Lung (tissue), 12 donors: ENCODE data around the gene USP24. TPM values are rescaled to one million over a fixed set of nuclear protein-coding genes. Genes with fewer than 3 reads are reported as not detected.

Source experiments
- ATAC-seq: fragments of 200-7000 bp; cut with Tn5 transposase; one replicate; pipeline ENCODE4 v1.9.1; 2020; ENCODE audit warnings: moderate number of reproducible peaks; ENCODE audit not compliant: insufficient read depth, low FRiP score
- DNase-seq, 3 donors: peaks; one replicate each; pipeline ENCODE4 v3.0.0-alpha.2; 2013 to 2017
- H3K27ac ChIP-seq, 2 donors: one replicate each; pipeline ENCODE4 v1.5.1; 2013; ENCODE audit warnings: mild to moderate bottlenecking in 2 of 2, moderate library complexity in 2 of 2, control low read depth in 1 of 2, inconsistent platforms in 1 of 2, low read depth in 1 of 2, low read length in 1 of 2
- H3K27me3 ChIP-seq, 3 donors: one replicate each; pipeline ENCODE4 v1.5.1; 2013; ENCODE audit warnings: low read length in 2 of 3; ENCODE audit not compliant: control insufficient read depth in 3 of 3, insufficient read depth in 3 of 3
- H3K36me3 ChIP-seq, 4 donors: one replicate each; pipeline ENCODE4 v1.5.1; 2013; ENCODE audit warnings: low read length in 4 of 4, mild to moderate bottlenecking in 1 of 4, moderate library complexity in 1 of 4; ENCODE audit not compliant: control insufficient read depth in 4 of 4, insufficient read depth in 4 of 4
- H3K4me1 ChIP-seq, 5 donors: one replicate each; pipeline ENCODE4 v1.5.1; 2013; ENCODE audit warnings: low read length in 5 of 5, mild to moderate bottlenecking in 2 of 5, moderate library complexity in 1 of 5; ENCODE audit not compliant: control insufficient read depth in 5 of 5, insufficient read depth in 5 of 5
- H3K4me3 ChIP-seq: one replicate; pipeline ENCODE4 v1.5.1; 2013; ENCODE audit warnings: mild to moderate bottlenecking, control low read depth, moderate library complexity
- H3K9ac ChIP-seq, 2 donors: one replicate each; pipeline ENCODE4 v1.5.1; 2013; ENCODE audit warnings: low read length in 2 of 2, control low read depth in 1 of 2; ENCODE audit not compliant: insufficient read depth in 1 of 2
- H3K9me3 ChIP-seq, 4 donors: one replicate each; pipeline ENCODE4 v1.5.1; 2013; ENCODE audit warnings: low read length in 3 of 4, mild to moderate bottlenecking in 1 of 4, moderate library complexity in 1 of 4; ENCODE audit not compliant: control insufficient read depth in 4 of 4, insufficient read depth in 3 of 4
- WGBS, 2 donors: extraction: QIAGEN DNeasy Blood & Tissue Kit; methylation state at CpG; one replicate each; pipeline ENCODE4 v1.1.7; 2013; 5-methylcytosine and 5-hydroxymethylcytosine counted together
- polyA plus RNA-seq, 2 donors: library from polyadenylated mRNA; stranded (reverse); fragments of 200-250 nt; gene quantifications; one replicate each; pipeline ENCODE4 v1.2.1, GENCODE V29; 2013
- total RNA-seq, 2 donors: library from RNA; depleted of rRNA in 1 of 2; stranded (reverse); fragments of >200 nt in 1 of 2; gene quantifications; one replicate each; pipeline ENCODE4 v1.2.1, GENCODE V29; 2014 to 2021
- TF ChIP-seq, protein P1 (sequence below): IDR thresholded peaks from 2 replicates; pipeline ENCODE4 v1.5.1; 2012; ENCODE audit warnings: mild to moderate bottlenecking; ENCODE audit errors: control extremely low read depth, extremely low read depth
- donor health status: control.
- donor health status: control.
- donor health status: Bipolar disorder and iron deficiency.
- donor health status: healthy.
- donor health status: DM: yes; HTN: yes; CAD: no.

The USP24 gene
- total and polyA plus RNA-seq, 4 donors, result 7.8 to 77.8 (median 23.6) TPM

DNA sequence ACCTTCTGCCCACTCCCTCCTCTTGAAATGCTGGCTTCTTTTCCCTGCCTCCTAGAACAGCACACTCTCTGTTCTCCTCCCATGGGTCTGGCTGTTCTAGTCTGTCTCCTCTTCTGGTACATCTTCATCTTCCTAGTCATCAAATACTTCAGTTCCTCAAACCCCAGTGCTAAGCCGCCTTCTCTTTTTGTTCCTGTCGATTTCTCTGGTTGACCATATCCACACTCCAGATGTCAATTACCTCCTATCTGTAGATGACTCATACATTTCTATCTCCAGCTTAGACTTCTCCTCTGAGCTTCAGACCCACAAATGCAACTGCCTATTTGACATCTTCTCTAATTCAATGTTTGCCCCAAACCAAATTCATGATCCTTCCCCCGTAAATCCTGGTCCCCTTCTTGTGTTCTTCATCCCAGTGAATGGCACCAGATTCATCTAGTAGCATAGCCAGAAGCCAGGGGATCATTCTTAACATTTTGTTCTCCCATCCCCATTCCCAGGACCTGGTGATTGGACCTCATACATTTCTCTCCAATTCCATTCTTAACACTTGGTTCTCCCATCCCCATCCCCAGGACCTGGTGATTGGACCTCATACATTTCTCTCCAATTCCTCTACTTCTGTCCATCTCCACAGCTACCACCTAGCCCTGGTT lies 35.9 kb downstream of the USP24 start:
- no peak for ATAC-seq
- TF ChIP-seq, protein P1, sequence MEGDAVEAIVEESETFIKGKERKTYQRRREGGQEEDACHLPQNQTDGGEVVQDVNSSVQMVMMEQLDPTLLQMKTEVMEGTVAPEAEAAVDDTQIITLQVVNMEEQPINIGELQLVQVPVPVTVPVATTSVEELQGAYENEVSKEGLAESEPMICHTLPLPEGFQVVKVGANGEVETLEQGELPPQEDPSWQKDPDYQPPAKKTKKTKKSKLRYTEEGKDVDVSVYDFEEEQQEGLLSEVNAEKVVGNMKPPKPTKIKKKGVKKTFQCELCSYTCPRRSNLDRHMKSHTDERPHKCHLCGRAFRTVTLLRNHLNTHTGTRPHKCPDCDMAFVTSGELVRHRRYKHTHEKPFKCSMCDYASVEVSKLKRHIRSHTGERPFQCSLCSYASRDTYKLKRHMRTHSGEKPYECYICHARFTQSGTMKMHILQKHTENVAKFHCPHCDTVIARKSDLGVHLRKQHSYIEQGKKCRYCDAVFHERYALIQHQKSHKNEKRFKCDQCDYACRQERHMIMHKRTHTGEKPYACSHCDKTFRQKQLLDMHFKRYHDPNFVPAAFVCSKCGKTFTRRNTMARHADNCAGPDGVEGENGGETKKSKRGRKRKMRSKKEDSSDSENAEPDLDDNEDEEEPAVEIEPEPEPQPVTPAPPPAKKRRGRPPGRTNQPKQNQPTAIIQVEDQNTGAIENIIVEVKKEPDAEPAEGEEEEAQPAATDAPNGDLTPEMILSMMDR, result no peak
- WGBS, 2 donors, result 54 to 83% methylated on average over 3 of the region's 3 CpGs

DNA sequence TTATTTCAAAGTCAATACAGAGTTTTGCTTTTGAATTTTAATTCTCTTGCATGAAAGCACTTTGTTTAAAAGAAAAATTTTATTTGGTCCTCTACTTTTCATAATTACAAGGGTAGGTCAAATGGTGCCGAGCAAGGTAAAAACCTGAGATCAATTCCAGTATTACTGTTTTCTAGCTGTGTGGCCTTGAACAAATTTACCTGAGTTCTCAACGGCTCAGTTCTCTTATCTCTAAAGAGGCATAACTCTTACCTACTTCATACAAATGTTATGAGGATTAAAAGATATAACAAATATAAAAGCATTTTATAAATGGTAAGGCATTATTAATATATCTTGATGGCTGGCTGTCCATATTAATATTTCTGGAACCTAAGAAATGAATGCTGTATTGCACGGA lies 42.5 kb downstream of the USP24 start:
- ATAC-seq (no peak), DNase-seq (no peak)
- H3K4me1 ChIP-seq, result peaks cover 0 to 3% (median 0%) of the 10 kb centered on the region in 5 donors
- no peak overlapping the region for H3K27ac ChIP-seq
- no peak overlapping the region for H3K4me3 ChIP-seq
- no peaks in the 10 kb centered on the region for H3K9me3 ChIP-seq
- peaks cover 2 to 10% (median 8%) of the 10 kb centered on the region in 4 donors for H3K36me3 ChIP-seq
- TF ChIP-seq, protein P1, result no peak
- 85 to 97% methylated on average over 3 of the region's 3 CpGs for WGBS, 2 donors
- no peaks in the 10 kb centered on the region for H3K27me3 ChIP-seq
- no peak overlapping the region for H3K9ac ChIP-seq

More for the DNA sequence above, 35.9 kb downstream of the USP24 start:
- no peak for DNase-seq
- H3K4me3 ChIP-seq, result no peak overlapping the region
- peaks cover 0 to under 1% (median 0%) of the 10 kb centered on the region in 4 donors for H3K9me3 ChIP-seq
- H3K27ac ChIP-seq, result no peak overlapping the region
- no peak overlapping the region for H3K9ac ChIP-seq
- peaks cover 0 to 4% (median 3%) of the 10 kb centered on the region in 4 donors for H3K36me3 ChIP-seq
- H3K4me1 ChIP-seq, result peaks cover 0 to 26% (median 0%) of the 10 kb centered on the region in 5 donors
- H3K27me3 ChIP-seq, result no peaks in the 10 kb centered on the region

DNA sequence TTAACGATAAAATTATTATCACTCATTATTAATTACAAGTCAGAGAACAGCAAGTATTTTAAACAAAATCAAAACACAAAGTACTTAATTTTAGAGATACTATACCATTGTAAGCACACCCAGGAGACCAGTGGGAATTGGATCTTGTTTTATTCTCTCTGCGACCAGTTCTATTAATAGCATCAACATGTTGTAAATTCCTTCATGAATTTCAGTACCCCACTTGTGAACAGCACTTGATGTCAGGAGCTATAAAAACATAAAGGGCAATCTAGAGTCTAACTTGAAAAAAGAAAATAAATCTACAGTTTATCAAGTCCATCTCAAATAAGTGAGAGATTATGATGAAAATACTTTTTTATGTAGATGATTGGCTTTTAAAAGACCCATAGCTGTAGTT lies 42.9 kb downstream of the USP24 start:
- Histone ChIP-seq H3K27ac (no peak overlapping the region), H3K4me1 (peaks cover 0 to 3% (median under 1%) of the 10 kb centered on the region in 5 donors), H3K36me3 (peaks cover 2 to 10% (median 8%) of the 10 kb centered on the region in 4 donors), H3K9ac (no peak overlapping the region), H3K27me3 (no peaks in the 10 kb centered on the region), H3K9me3 (no peaks in the 10 kb centered on the region), H3K4me3 (no peak overlapping the region)
- 80 to 90% methylated on average over 2 of the region's 2 CpGs for WGBS, 2 donors
- DNase-seq (peak in 1 of 3 donors; percentile 37), ATAC-seq (no peak)
- TF ChIP-seq, protein P1, result no peak

GRCh38 chr1:55171694-55172093 lies 43.5 kb downstream of the USP24 start:
- Histone ChIP-seq H3K27me3 (no peaks in the 10 kb centered on the region), H3K4me1 (peaks cover 0 to 8% (median 3%) of the 10 kb centered on the region in 5 donors), H3K9me3 (no peaks in the 10 kb centered on the region), H3K4me3 (no peak overlapping the region), H3K36me3 (peaks cover 2 to 8% (median 7%) of the 10 kb centered on the region in 4 donors), H3K27ac (no peak overlapping the region), H3K9ac (no peak overlapping the region)
- 96 to 97% methylated on average over 3 of the region's 3 CpGs for WGBS, 2 donors
- TF ChIP-seq, protein P1, result no peak
- DNase-seq (no peak), ATAC-seq (no peak)
